ENCODE results near the gene CDK9.
"Not testable (repeated sequence)": the region's sequence is repeated elsewhere in the genome, so short reads cannot be mapped to it uniquely, and the experiment has no call there.

Gene CDK9

DNA sequence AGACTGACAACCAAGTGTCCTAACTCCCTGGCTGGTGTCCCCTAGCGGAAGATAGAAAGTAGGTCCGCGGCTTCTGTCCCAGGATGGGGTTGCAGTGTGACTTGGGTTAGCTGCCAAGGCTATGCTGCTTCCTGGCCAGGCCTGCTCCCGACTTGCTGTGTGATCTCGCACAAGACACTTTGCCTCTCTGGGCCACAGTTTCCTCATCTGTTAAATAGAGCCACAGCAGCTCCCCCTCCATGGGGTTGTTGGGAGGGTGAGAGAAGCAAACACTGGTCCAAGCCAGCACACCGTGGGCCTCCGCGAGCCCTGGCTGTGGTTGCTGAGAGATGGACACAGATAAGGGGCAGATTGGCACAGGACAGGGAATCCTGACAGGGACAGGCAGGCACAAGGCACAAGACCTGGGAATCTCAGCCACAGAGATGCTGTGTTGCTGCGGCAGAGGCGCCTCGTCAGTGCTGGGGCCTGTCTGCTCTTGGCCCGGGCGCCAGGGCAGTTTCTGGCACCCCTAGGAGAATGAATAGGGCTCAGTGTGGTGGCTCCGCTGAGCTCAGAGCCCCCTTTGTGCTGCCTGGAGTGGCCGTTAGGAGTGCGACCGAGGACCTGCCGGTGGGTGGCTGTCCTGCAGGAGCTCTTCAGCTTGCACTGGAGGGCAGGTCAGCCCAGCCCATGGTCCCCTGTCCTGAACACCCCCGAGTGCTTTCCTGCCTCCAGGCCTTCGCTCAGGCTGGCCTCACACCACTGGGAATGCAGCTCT is 5.5 kb upstream of the CDK9 start:
- DNase-seq (ENCODE audit: low read depth) = no peak

GRCh38 chr9:127780909-127781308 is 4.9 kb upstream of the CDK9 start:
- not testable (repeated sequence) for DNase-seq (ENCODE audit: low read depth)

GRCh38 chr9:127781806-127782205 is 4.0 kb upstream of the CDK9 start:
- no peak for DNase-seq (ENCODE audit: low read depth)

- DNase-seq (ENCODE audit: low read depth) = peak; percentile 48
Observed at GRCh38 chr9:127783111-127784008, 2.5 kb upstream of the CDK9 start.

DNA sequence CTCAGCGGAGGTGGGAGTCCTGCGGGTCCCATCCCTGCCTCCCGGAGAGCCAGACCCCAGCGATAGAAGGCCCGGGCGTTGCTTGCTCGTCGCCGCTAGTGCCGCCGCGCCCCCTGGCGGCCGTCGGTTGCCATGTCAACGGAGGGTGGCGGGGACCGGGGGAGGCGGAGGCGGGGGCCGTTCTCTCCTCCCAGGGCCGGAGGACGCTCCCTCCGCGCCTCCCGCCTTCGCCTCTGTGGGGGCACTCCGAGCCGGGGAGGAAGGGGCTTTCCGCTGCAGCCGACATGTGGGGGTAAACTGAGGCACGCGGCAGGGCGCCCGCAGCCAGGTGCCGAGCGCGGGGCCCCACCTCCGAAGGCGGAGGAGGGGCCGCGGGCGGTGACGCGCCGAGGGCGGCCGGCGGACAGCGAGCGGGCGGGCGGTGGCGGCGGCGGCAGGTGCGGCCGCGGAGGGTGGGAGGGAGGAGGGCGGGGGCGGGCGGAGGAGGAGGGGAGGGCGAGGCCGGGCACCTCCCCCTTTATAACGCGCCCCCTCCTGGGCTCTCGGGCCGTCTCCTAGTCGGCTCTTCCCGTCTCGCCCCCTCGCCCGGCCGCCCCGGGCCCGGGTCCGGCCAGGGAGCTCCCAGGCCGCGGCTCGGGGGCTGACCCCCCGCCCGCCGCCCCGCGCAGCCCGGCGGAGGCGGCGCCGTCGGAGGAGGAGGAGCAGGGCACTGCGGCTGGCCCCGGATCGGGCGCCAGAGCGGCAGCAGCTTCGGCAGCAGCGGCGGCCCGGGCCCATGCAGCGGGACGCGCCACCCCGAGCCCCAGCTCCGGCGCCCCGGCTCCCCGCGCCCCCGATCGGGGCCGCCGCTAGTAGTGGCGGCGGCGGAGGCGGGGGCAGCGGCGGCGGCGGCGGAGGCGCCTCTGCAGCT is 556 bp upstream of the CDK9 start:
- DNase-seq (ENCODE audit: low read depth) = peak; percentile 80

DNA sequence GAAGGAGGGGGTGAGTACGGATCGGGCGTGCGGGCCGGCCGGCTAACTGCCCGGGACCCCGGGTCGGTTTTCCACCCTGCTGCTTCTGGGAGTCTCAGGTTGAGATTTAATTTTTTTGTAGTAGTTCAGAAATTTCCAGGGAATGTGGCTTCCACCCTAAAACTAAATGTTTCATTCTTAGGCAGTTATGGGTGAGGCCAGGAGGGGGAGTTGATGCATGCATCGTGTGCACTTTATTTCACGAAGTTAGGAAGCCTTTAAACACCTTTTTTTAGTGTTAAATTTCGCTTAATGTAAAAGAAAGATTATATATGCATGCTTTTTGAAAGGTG is 905 bp downstream of the CDK9 start:
- no peak for DNase-seq (ENCODE audit: low read depth)

- no peak for DNase-seq (ENCODE audit: low read depth)
Observed at GRCh38 chr9:127788337-127789011, 2.6 kb downstream of the CDK9 start.

DNA sequence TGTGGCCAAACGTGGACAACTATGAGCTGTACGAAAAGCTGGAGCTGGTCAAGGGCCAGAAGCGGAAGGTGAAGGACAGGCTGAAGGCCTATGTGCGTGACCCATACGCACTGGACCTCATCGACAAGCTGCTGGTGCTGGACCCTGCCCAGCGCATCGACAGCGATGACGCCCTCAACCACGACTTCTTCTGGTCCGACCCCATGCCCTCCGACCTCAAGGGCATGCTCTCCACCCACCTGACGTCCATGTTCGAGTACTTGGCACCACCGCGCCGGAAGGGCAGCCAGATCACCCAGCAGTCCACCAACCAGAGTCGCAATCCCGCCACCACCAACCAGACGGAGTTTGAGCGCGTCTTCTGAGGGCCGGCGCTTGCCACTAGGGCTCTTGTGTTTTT is 3.3 kb downstream of the CDK9 start:
- no peak for DNase-seq (ENCODE audit: low read depth)

DNA sequence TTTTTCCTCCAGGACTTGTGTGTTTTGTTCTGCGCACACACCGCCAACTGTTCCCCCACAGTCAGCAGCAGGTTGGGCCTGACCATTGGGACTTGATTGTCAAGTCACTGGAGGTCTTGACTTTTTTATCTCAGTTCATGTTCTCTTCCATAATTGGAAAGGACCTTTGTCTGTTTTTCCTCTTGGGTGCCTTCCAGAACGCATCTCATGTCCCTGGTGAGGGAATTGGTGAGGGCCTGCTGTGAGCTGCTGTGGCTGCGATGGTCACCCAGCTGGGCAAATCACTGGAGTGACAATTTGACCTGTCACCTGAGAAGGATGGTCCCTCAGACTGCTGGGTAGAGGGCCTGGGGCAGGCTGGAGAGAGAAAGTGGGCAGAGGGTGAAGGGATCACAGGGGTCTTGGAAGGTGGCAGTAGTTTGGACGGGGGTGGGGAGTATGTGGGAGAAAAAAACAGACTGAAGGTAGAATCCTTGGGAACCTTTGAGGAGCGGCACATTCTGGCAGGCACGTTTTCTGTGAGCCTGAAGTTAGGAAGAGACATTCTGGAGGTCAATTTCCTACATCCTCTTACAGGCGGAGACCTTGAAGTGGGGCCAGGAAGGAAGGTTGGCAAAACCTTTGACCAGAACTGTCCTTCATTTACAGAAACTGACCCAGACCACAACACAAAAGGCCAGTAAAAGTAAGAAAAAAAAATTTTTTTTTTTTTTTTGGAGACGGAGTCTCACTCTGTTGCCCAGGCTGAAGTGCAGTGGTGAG is 4.4 kb downstream of the CDK9 start:
- no peak for DNase-seq (ENCODE audit: low read depth)

DNA sequence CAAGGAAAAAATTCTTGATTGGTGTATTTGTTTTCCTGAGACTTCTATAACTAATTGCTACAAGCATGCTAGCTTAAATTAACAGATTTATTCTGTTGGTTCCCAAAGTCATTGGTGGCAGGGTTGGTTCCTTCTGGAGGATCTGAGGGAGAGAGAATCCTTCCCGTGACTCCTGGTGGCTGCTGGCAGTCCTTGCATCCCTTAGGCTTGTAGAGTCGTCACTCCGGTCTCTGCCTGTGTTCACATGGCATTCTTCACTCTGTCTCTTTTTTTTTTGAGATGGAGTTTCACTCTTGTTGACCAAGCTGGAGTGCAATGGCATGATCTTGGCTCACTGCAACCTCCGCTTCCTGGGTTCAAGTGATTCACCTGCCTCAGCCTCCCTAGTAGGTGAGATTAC is 5.3 kb downstream of the CDK9 start:
- DNase-seq (ENCODE audit: low read depth) = no peak

DNA sequence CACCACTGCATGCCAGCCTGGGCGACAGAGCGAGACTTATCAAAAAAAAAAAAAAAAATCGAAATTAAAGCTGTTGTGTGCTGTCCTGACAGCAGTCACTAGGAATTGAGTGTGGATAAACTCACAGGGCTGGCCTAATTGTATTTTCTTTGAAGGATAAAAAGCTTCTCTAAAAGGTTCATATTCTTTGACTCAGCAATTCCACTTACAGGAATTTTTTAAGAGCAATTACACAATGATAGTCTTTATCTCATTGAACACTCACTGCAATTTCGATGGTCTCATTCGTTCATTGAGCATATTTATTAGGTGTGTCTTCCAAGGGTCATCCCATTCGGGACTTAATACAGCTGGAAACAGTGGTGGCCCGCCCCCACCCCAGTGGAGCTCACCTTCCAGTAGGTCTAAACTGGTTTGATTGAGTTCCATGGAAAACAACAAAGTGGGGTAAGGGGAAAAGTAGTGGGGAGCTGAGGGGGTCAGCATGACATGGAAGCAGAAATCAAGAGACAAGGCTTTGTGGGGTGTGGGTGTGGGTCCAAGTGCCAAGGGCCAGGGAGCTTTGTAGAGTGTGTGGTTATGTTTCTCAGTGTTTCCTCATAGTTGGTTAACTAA is 6.7 kb downstream of the CDK9 start:
- DNase-seq (ENCODE audit: low read depth) = no peak

DNA sequence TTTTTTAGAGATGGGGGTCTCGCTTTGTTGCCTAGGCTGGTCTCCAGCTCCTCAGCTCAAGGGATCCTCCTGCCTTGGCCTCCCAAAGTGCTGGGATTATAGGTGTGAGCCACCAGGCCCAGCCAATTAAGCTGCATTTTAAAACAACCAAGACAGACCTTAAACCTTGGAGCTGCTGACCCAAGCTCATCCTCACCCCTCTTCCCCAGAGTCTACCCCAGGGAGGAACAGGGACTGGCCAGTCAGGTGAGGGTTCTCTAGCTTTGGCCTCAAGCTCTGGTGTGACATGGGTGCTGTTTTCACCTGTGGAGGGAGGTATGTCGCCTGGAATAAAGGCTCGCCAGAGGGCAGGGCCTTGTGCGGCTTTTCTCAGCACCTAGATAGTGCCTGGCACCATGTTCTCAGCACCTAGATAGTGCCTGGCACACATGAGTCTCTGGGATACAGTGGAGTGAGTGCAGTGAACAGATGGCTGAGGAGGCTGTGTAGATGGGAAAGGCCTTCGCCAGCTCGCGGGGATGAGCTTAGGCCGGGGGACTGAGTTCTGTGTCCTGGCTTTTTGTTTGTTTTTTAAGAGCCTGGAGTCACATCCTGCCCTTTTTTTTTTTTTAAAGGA is 7.4 kb downstream of the CDK9 start:
- no peak for DNase-seq (ENCODE audit: low read depth)

DNA sequence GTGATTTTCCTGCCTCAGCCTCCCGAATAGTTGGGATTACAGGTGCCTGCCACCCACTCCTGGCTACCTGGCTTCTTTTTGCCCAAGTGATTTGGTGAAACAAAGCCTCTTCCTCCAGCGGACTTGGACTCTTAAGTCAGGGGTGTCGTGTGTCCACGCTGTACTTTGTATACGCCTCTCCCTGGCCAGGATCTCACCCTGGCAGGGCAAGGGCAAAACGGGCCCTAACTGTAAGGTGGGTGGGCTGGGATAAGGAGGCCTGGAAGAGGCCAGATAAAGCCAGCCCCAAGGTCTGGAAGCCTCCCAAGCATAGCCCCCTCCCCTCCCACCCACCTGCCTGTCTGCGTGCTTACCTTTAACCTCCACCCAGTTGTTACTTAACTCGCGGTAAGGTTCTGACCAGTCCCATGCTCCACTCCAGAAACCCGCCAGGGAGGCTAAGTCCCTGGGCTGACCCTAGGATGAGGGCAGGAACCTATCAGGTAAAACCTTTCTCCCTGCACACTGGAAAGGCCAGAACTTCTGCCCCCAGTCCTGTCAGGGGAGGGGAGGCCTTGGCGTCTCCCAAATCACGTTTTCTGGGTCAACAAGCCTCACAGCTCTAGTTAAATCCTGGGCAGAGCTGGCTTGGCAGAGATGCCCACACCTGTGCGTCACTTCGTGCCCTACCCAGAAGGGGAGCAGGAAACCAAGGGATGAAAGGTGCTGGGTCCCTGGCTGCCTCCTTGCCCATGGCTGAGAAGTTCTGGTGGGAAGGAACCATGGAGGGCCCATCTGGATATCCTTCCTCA is 8.4 kb downstream of the CDK9 start:
- no peak for DNase-seq (ENCODE audit: low read depth)

GRCh38 chr9:127796225-127796813 is 10.5 kb downstream of the CDK9 start:
- no peak for DNase-seq (ENCODE audit: low read depth)

GRCh38 chr9:127796852-127797370 is 11.1 kb downstream of the CDK9 start:
- DNase-seq (ENCODE audit: low read depth) = no peak

- DNase-seq (ENCODE audit: low read depth) = no peak
Observed at GRCh38 chr9:127801955-127802575, 16.2 kb downstream of the CDK9 start.

- DNase-seq (ENCODE audit: low read depth) = peak; percentile 62
Observed at GRCh38 chr9:127802576-127803443, 17.0 kb downstream of the CDK9 start, which contains the start of gene FPGS. FPGS (plus strand) TSS chr9:127802882; CDS start chr9:127802925, 43 bp downstream.

Measured in stimulated activated CD8-positive, alpha-beta memory T cell treated with anti-CD3 and anti-CD28 coated beads, Interleukin-7, amount 100 ng/mL, for 24 hours (primary cell).